ENCODE data around the gene MIOX. TPM values are rescaled to one million over a fixed set of nuclear protein-coding genes. Genes with fewer than 3 reads are reported as not detected.

The MIOX gene
- total and polyA plus RNA-seq, 2 of the 13 experiments (the other 11 are each of a cell fraction or from before 2014, with no cell fraction given), result 1.5 to 2.9 TPM

Other genes starting within 250 kb of the MIOX start
- 5.8 and 15.7 TPM in 2 replicates for gene TUBGCP6, start 241.8 kb upstream of the MIOX start, total RNA-seq (2016; rRNA removed; fragmentation: Illumina TruSeq; extraction: Trizol)
- gene TUBGCP6, start 241.8 kb upstream of the MIOX start, polyA plus RNA-seq (2011; rRNA removed), result 14.6 and 23.7 TPM in 2 replicates
- 4.0 and 13.9 TPM in 2 replicates for gene HDAC10, start 235.6 kb upstream of the MIOX start, total RNA-seq (2016; rRNA removed; fragmentation: Illumina TruSeq; extraction: Trizol)
- 14.9 and 19.7 TPM in 2 replicates for gene HDAC10, start 235.6 kb upstream of the MIOX start, polyA plus RNA-seq (2011; rRNA removed)
- 15.0 and 23.3 TPM in 2 replicates for gene MAPK12, start 225.2 kb upstream of the MIOX start, total RNA-seq (2016; rRNA removed; fragmentation: Illumina TruSeq; extraction: Trizol)
- 22.2 and 22.8 TPM in 2 replicates for gene MAPK12, start 225.2 kb upstream of the MIOX start, polyA plus RNA-seq (2011; rRNA removed)
- 0.15 TPM in 1 of 2 replicates, not detected in the other for gene MAPK11, start 216.5 kb upstream of the MIOX start, total RNA-seq (2016; rRNA removed; fragmentation: Illumina TruSeq; extraction: Trizol)
- 0.17 and 0.46 TPM in 2 replicates for gene MAPK11, start 216.5 kb upstream of the MIOX start, polyA plus RNA-seq (2011; rRNA removed)
- 19.3 and 32.6 TPM in 2 replicates for gene PLXNB2, start 179.2 kb upstream of the MIOX start, total RNA-seq (2016; rRNA removed; fragmentation: Illumina TruSeq; extraction: Trizol)
- gene PLXNB2, start 179.2 kb upstream of the MIOX start, polyA plus RNA-seq (2011; rRNA removed), result 68.9 and 79.4 TPM in 2 replicates
- 0.84 and 0.95 TPM in 2 replicates for gene DENND6B, start 159.8 kb upstream of the MIOX start, total RNA-seq (2016; rRNA removed; fragmentation: Illumina TruSeq; extraction: Trizol)
- 3.8 and 4.2 TPM in 2 replicates for gene DENND6B, start 159.8 kb upstream of the MIOX start, polyA plus RNA-seq (2011; rRNA removed)
- gene PPP6R2, start 143.5 kb upstream of the MIOX start, total RNA-seq (2016; rRNA removed; fragmentation: Illumina TruSeq; extraction: Trizol), result 36.1 and 55.0 TPM in 2 replicates
- 102 and 112 TPM in 2 replicates for gene PPP6R2, start 143.5 kb upstream of the MIOX start, polyA plus RNA-seq (2011; rRNA removed)
- gene SBF1, start 11.8 kb upstream of the MIOX start, total RNA-seq (2016; rRNA removed; fragmentation: Illumina TruSeq; extraction: Trizol), result 21.3 and 40.9 TPM in 2 replicates
- 31.7 and 43.3 TPM in 2 replicates for gene SBF1, start 11.8 kb upstream of the MIOX start, polyA plus RNA-seq (2011; rRNA removed)
- gene ADM2, start 5.3 kb upstream of the MIOX start, total RNA-seq (2016; rRNA removed; fragmentation: Illumina TruSeq; extraction: Trizol), result 0.76 and 1.2 TPM in 2 replicates
- 3.0 and 4.0 TPM in 2 replicates for gene ADM2, start 5.3 kb upstream of the MIOX start, polyA plus RNA-seq (2011; rRNA removed)
- gene LMF2, start 20.8 kb downstream of the MIOX start, total RNA-seq (2016; rRNA removed; fragmentation: Illumina TruSeq; extraction: Trizol), result 10.2 and 30.6 TPM in 2 replicates
- 23.3 and 37.9 TPM in 2 replicates for gene LMF2, start 20.8 kb downstream of the MIOX start, polyA plus RNA-seq (2011; rRNA removed)
- gene NCAPH2, start 21.4 kb downstream of the MIOX start, total RNA-seq (2016; rRNA removed; fragmentation: Illumina TruSeq; extraction: Trizol), result 44.1 and 64.4 TPM in 2 replicates
- gene NCAPH2, start 21.4 kb downstream of the MIOX start, polyA plus RNA-seq (2011; rRNA removed), result 27.6 and 28.1 TPM in 2 replicates
- 2.1 and 3.7 TPM in 2 replicates for gene SCO2, start 38.7 kb downstream of the MIOX start, total RNA-seq (2016; rRNA removed; fragmentation: Illumina TruSeq; extraction: Trizol)
- gene SCO2, start 38.7 kb downstream of the MIOX start, polyA plus RNA-seq (2011; rRNA removed), result 0.32 and 0.85 TPM in 2 replicates
- gene TYMP, start 43.2 kb downstream of the MIOX start, total RNA-seq (2016; rRNA removed; fragmentation: Illumina TruSeq; extraction: Trizol), result 2.3 and 3.9 TPM in 2 replicates
- 4.3 and 7.5 TPM in 2 replicates for gene TYMP, start 43.2 kb downstream of the MIOX start, polyA plus RNA-seq (2011; rRNA removed)
- not detected in 2 replicates for gene KLHDC7B, start 59.0 kb downstream of the MIOX start, total RNA-seq (2016; rRNA removed; fragmentation: Illumina TruSeq; extraction: Trizol)
- gene KLHDC7B, start 59.0 kb downstream of the MIOX start, polyA plus RNA-seq (2011; rRNA removed), result 0.11 and 0.17 TPM in 2 replicates
- gene SYCE3, start 76.1 kb downstream of the MIOX start, total RNA-seq (2016; rRNA removed; fragmentation: Illumina TruSeq; extraction: Trizol), result not detected in 2 replicates
- 0.29 TPM in 1 of 2 replicates, not detected in the other for gene SYCE3, start 76.1 kb downstream of the MIOX start, polyA plus RNA-seq (2011; rRNA removed)
- gene CPT1B, start 91.6 kb downstream of the MIOX start, total RNA-seq (2016; rRNA removed; fragmentation: Illumina TruSeq; extraction: Trizol), result 2.3 and 9.2 TPM in 2 replicates
- gene CPT1B, start 91.6 kb downstream of the MIOX start, polyA plus RNA-seq (2011; rRNA removed), result 19.5 and 26.5 TPM in 2 replicates
- 9.9 and 24.5 TPM in 2 replicates for gene CHKB, start 96.0 kb downstream of the MIOX start, total RNA-seq (2016; rRNA removed; fragmentation: Illumina TruSeq; extraction: Trizol)
- 42.7 and 43.1 TPM in 2 replicates for gene CHKB, start 96.0 kb downstream of the MIOX start, polyA plus RNA-seq (2011; rRNA removed)
- gene MAPK8IP2, start 113.9 kb downstream of the MIOX start, total RNA-seq (2016; rRNA removed; fragmentation: Illumina TruSeq; extraction: Trizol), result 2.1 and 2.6 TPM in 2 replicates
- 1.3 and 2.2 TPM in 2 replicates for gene MAPK8IP2, start 113.9 kb downstream of the MIOX start, polyA plus RNA-seq (2011; rRNA removed)
- 3.8 and 9.0 TPM in 2 replicates for gene ARSA, start 141.3 kb downstream of the MIOX start, total RNA-seq (2016; rRNA removed; fragmentation: Illumina TruSeq; extraction: Trizol)
- 11.5 and 19.0 TPM in 2 replicates for gene ARSA, start 141.3 kb downstream of the MIOX start, polyA plus RNA-seq (2011; rRNA removed)
- gene SHANK3, start 186.0 kb downstream of the MIOX start, total RNA-seq (2016; rRNA removed; fragmentation: Illumina TruSeq; extraction: Trizol), result 1.9 and 2.9 TPM in 2 replicates
- gene SHANK3, start 186.0 kb downstream of the MIOX start, polyA plus RNA-seq (2011; rRNA removed), result 4.6 and 6.5 TPM in 2 replicates